HG03342 (cell line): ENCODE measurements around the gene STX4.

ENCODE experiments used
- ATAC-seq: cut with Tn5 transposase; IDR thresholded peaks from one replicate; pipeline ENCODE4 v1.9.1; 2021; ENCODE audit warnings: mild to moderate bottlenecking, moderate library complexity; ENCODE audit not compliant: unreplicated experiment

Gene STX4, protein sequence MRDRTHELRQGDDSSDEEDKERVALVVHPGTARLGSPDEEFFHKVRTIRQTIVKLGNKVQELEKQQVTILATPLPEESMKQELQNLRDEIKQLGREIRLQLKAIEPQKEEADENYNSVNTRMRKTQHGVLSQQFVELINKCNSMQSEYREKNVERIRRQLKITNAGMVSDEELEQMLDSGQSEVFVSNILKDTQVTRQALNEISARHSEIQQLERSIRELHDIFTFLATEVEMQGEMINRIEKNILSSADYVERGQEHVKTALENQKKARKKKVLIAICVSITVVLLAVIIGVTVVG

DNA sequence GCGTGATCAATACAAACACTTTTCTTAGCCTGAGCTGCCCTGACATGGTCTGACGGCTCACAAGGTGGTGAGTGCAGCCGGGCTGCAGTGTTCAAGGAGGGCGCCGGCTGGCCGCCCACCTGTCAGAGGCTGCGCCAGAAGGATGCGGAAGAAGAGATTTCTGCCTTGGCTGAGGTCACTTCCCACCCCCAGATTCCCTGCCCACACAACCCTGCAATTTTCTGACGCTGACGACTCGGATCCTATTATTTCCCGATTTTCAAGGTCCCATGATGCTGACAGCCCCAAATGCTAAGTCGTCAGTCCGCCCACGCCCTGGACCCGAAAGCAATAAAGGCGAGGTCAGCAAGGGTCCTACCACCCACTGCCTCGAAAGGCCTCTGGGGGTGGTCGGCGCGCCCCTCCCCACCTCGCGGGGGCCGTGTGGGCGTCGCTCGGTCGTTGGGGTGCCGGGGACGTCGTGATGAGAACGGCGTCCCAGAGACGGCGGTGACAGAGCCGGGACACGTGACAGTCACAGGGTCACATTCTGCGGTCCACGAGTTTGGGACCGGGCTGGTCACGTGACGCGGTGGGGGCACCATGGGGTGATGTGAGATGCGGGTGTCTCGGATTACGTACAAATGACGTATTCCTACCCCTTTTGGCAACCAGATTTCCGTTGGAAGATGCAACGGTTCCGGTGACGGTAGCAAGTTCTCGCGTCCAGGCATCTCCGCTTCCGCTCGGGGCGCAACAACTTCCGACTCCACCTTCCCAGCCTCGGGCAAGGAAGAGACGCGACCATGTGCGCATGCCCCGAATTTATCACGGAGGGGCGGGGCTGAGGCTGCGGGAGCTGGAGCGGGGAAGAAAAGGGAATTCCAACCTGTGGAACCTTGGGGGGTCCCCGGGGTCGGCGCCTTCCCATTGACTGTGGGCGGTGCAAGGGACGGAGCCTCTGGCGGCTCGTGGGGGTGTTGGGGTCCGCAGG lies at the start of gene STX4:
STX4 (plus strand) TSS at position 823 of the 973 bp plus-strand sequence. CDS start 248 bp downstream, outside the sequence.
- peak; percentile 76 for ATAC-seq

DNA sequence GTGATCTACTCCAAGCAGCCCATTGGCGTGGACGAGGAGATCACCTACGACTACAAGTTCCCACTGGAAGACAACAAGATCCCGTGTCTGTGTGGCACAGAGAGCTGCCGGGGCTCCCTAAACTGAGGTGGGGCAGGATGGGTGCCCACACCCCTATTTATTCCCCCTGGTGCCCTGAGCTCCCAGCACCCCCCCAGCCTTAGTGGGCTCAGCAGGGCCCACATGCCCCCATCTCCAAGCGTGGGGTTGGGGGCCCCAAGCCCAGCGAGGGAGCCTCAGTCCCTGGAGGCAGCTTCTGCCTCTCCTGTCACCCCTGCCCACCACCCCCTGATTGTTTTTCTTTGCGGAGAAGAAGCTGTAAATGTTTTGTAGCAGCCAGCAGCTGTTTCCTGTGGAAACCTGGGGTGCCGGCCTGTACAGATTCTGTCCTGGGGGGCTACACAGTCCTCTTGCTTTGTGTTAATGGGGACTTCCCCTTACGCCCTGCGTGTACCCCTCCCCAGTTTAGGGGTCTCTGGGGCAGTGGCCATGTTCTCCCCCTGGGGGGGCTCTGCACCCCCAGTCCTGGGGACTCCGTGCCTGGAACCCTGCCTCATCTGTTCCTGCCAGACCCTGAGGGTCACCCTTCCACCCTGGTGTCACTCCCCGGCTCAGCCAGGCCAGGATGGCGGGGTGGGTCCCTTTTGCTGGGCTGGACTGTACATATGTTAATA lies 49.3 kb upstream of the STX4 start:
- ATAC-seq = no peak

DNA sequence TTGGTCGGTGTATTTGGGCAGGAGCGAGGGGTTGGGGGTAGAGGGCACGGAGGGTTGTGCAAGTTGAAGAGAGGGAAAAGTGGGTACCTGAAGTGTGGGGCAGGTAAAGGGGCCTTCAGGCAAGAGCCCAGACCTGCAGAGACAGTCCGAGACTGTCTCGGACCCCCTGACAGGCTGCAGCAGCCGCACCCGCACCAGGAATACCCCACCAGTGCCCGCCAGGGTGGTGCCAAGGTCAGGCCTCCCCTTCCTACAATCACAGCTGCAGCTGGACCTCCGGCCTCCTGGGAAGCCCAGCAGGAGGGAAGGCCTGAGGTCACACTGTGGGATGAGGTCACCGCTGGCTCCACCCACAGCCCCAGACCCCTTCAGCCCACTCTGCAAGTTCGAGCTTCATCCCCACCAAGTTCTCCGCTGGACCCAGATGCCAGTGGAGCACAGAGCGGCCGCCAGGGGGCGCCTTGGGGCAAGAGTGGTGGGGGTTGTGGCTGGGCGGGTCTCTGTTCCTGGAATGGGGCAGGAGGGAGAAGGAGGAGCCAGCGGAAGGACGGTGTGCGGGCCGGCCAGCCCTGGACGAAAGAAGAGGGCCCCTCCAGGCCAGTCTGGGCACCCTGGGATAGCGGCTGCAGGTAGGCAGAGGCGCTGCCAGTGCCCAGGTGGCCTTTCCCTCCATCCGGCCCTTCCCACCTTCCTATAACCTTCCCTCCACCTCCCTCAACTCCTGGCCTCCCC lies 48.5 kb upstream of the STX4 start, which contains the start of gene HSD3B7:
HSD3B7 (plus strand) TSS at position 539 of the 732 bp plus-strand sequence. CDS start 452 bp downstream, outside the sequence.
- ATAC-seq = no peak

DNA sequence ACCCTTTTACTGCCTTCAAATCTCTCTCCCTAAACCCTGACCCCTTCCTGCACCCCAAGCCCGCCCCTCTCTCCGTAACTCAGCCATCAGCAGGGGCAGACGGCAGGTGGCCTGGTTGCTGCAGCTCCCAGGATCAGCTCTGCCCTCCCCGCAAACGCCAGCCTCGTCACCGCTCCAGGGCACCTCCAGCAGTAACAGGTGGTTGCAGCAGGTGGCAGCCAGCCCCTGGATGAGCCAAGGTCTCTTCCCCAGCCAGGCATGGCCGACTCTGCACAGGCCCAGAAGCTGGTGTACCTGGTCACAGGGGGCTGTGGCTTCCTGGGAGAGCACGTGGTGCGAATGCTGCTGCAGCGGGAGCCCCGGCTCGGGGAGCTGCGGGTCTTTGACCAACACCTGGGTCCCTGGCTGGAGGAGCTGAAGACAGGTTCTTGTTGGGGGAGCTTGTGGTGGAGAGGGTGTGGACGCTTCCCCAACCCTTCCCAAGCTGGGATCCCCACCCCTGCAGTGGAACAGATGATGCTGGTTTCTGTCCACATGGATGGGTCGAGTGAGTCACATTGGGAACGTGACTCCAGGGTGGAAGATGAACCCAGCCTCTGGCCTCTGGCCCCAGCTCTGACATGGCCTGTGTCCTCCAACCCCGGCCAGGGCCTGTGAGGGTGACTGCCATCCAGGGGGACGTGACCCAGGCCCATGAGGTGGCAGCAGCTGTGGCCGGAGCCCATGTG lies 47.8 kb upstream of the STX4 start:
- ATAC-seq = no peak

DNA sequence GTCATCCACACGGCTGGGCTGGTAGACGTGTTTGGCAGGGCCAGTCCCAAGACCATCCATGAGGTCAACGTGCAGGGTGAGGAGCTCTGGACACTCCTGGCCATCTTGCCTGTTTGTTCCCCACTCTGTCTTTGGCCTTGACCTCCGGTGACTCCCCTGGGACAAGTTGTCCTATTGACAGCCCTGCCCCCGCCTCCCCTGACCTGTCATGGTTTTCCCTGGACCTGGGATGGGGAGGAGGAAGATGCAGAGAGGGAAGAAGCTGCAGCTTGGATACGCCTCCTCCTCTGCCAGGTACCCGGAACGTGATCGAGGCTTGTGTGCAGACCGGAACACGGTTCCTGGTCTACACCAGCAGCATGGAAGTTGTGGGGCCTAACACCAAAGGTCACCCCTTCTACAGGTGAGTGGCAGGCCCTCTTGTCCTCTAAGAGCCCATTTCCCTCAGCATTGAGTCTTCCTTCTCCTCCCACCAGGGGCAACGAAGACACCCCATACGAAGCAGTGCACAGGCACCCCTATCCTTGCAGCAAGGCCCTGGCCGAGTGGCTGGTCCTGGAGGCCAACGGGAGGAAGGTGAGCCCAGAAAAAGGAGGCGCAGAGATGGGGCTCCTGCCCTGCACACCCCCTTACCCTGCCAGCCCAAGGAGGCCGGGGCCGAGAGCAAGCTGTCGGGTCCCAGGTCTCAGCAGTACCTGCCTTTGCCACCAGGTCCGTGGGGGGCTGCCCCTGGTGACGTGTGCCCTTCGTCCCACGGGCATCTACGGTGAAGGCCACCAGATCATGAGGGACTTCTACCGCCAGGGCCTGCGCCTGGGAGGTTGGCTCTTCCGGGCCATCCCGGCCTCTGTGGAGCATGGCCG lies 47.0 kb upstream of the STX4 start:
- ATAC-seq = no peak

DNA sequence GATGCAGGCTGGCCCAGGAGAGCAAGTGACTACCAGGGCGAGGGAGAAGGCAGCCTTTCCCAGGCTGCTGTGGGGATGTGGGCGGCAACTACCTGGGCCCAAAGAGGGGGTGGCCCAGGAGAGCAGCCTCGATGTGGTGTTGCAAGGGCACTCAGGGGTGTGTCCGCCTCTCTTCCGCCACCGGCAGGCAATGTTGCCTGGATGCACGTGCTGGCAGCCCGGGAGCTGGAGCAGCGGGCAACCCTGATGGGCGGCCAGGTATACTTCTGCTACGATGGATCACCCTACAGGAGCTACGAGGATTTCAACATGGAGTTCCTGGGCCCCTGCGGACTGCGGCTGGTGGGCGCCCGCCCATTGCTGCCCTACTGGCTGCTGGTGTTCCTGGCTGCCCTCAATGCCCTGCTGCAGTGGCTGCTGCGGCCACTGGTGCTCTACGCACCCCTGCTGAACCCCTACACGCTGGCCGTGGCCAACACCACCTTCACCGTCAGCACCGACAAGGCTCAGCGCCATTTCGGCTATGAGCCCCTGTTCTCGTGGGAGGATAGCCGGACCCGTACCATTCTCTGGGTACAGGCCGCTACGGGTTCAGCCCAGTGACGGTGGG lies 45.7 kb upstream of the STX4 start:
- no peak for ATAC-seq

DNA sequence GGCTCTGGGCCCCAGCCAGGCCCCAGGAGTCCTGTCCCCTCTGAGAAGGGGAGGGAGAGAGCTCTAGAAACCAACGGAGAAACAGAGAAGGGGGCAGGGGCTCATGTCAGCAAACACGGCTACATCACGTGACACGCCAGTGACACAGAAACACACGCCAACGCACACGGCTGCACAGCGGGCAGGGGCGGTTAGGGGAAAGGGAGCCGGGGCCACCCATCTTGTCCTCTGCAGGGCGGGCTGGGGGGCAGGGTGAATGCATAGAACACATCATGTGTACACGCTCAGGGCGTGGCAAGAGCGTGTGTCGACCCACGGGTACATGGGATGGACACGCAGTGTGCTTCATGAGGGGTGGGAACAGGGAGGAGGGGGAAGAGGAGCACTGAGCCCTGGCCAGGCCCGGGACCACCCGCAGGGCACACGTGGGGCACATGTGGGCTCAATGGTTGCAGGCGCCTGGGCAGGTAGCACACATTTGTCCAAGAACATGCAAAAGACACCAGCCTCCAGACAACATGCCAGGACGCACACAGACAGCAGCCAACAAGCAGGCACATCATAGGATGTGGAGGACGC lies 43.8 kb upstream of the STX4 start:
- no peak for ATAC-seq

DNA sequence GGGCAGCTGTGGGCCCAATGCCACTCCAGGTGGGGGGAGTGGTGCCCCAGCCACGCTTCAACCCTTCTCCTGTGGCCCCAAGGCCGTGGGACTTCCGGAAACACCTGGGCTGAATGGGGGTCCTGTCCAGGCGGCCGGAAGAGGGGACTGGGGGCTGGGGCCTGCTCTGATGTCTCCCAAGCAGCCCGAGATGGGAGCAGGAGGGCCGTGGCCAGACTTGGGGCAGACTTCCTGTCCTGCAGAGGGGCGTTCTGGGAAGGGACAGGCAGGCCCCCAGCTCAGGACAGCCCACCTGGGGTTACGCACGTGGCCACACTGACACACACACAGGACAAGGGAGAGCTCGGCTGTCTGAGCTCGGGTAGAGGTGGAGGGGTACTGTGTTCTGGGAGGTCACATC lies 43.3 kb upstream of the STX4 start:
- ATAC-seq = no peak

DNA sequence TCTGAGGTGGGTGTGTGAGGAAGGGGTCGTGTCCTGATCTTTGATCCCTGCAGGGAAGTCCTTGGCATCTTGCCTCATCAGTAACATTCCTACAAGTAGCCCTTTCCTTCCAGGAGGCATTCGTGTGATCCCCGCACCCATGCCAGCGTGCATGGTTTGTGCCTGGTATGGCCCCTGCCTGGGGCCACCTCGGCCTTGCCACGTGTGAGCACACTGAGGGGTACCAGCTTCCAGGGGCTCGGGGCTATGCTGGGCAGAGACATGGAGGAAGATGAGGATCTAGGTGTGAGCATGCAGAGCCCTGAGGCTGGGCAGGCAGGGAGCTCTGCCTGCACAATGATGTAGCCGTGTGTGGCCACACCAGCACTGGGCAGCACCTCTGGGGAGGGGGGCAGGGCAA lies 42.3 kb upstream of the STX4 start:
- no peak for ATAC-seq

DNA sequence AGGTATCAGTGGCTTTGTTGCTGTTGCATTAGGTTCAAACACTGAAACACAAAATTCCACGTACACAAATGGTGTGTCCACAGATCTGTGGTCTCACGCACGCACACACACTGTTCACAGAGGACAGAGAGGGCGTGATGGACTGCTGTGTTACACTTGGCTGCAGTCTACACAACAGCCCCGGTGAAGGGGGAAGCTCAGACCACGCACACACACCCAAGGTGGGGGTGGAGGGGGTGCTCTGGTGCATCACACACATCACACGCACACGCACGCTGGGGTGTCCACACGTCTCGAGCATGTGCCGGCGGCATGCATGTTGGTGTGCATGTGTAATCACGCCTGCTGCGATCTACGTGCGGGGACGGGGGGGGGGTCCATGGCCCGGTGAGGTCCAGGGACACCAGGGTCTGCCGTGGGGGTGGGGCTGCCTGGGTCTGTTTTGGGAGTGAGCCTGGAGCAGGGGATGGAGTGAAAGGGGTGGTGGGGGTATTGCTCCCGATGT lies 41.0 kb upstream of the STX4 start:
- no peak for ATAC-seq

DNA sequence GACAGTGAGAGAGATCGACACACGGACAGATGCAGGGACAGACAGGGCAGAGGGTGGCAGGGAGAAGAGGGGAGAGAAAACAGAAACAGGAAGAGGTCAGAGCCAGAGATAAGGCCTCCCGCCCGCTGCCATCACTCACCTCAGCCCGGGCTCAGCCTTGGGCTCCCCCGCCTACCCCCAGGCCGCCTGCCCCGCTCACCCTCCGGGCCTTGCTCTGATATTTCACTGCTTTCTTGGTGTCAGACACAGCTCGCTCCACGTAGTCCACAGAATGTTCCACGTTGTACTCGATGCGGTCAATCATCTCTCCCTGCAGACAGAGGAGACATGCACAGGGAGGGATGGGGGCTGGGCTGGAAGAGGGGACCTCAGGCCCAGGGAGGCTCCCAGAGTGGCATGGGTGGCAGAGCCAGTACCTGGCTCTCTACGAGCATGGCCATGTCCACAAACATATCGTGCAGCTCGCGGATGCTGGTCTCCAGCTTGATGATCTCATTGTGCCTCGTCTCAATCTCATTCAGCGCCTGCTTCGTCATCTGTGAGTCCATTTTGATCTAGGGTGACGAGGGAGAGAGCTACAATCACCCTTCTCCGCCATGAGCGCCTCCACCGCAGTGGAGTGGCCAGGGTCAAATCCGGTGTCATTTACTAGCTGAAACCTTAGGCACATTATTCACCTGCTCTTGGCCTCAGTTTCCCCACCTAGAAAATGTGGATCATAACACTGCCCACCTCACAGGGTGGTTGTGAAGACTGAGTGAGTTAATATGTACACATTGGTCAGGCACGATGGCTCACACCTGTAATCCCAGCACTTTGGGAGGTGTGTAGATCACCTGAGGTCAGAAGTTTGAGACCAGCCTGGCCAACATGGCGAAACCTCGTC lies 40.2 kb upstream of the STX4 start:
- ATAC-seq = no peak

DNA sequence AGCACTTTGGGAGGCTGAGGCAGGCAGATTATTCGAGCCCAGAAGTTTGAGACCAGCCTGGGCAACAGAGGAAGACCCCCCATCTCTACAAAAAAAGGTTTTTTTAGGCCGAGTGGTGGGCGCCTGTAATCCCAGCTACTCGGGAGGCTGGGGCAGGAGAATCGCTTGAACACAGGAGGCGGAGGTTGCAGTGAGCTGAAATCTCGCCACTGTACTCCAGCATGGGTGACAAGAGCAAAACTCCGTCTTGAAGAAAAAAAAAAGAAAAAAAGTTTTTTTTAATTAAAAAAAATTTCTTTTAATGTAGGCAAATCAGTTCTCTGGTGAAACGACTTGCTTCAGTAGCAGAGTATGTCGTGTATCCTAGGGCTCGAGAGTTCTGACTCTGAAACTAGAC lies 37.4 kb upstream of the STX4 start:
- no peak for ATAC-seq

DNA sequence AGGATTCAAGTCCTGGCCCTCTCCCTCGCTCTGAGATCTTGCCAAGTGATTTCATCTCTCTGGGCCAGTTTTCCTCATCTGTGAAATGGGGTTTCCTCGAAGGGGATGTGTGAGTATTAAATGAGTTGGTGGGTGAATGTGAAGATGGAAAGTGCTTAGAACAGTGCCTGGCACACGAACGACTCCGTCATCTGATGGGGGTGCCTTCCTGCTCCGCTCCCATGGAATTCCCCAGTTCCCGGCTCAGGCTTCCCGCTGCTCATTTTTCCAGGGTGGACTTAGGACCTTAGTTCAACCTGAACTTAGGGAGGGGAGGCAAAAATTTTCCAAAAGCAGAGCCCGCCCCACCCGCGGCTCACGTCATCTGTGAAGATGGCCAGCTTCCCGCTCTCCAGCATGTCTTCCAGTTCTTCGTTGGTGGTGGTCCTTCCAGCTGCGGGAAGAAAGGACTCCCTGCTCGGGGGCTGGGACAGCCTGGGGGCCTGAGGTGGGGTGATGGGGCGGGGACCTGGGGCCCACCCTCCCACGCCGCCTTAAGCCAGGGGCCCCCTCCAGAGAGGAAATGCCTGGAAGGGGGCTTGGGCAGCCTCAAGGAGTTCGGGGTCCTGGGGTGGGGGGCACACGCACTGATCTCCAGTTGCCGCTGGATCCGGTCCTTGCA lies 36.9 kb upstream of the STX4 start:
- ATAC-seq = no peak

DNA sequence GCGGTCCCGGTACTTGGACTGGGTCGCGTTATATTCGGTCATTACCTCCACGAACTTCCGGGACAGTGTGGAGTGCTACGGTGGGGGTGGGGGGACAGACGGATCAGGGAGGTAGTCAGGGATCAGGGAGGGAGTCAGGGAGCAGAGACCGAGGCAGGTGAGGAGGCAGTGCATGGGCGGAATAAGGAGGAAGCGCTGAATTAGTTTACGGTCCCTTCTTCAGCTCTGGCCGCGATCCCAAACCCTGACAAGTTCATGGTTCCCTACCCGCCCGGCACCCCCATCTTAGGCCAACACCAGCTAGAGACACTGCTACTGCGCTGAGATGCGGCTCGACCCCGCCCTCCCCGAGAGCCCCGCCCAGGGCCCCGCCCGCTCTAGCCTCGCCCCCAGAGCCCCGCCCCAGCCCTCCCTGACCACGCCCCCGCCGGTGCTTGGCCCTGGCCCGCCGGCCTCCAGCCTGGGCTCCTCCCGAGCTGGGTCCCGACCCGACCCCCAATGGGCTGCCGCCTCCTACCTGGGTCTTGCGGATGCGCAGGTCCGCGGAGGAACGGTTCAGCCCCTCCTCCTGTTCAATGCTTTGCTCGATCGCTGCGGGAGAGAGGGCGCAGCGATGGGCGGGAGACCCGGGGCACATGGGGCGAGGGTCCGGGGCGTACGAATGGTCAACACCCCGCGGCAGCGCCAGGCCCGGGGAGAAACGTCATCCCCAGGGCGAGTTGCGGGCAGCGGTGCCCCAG lies 36.2 kb upstream of the STX4 start:
- ATAC-seq = peak; percentile 82
